ENCODE results near the gene TRIM24.
A peak's percentile ranks its signal among the peaks of the same experiment; 100 is the strongest.
"Not testable (repeated sequence)": the region's sequence is repeated elsewhere in the genome, so short reads cannot be mapped to it uniquely, and the experiment has no call there.

Gene TRIM24

DNA sequence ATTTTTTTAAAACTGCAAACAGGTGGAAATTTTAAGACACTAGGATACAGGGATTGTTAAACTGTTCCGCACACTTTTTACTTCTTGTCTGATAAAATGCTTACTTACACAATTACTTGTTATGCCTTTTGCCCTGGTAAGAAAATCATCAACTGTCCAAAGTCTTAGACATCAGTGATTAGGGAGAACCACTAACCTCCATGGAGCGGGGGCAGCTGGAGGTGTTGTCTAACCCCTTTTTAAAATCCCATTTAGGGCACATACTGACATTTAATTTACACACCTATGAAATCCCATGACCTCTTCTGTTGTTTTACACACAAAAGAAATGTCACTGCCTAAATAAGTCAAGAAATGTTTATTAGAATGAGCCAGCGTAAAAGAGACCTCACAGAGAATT is 65.7 kb downstream of the TRIM24 start:
- no peak for DNase-seq (ENCODE audit: low spot score)
- FAIRE-seq, result no peak

DNA sequence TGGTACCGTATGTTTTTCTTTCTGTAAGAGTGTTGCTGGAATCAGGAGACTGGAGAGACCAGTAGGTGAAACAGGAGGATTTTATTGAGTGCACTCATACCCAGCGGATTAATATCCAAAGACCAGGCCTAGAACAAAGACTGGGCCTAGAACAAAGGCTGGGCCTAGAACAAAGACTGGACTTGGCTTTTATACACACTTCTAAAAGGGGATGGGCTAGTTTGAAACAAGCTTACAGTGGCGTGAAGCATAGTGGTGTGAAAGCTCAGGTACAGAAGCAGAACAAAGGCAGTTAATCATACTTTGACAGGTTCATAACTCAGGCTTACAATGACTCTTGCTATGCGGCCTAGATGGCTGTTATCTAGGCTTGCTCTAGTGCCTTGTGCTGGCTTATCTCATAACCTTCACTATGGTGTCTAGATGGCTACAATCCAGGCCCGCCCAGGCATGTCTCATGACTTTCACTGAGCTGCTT is 67.7 kb downstream of the TRIM24 start:
- FAIRE-seq (no peak), DNase-seq (ENCODE audit: low spot score) (no peak)

DNA sequence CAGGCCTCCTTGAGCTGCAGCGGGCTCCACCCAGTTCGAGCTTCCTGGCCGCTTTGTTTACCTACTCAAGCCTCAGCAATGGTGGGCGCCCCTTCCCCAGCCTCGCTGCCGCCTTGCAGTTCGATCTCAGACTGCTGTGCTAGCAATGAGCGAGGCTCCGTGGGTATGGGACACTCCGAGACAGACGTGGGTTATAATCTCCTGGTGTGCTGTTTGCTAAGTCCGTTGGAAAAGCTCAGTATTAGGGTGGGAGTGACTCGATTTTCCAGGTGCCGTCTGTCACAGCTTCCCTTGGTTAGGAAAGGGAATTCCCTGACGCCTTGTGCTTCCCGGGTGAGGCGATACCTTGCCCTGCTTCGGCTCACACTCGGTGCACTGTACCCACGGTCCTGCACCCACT is 76.8 kb downstream of the TRIM24 start:
- not testable (repeated sequence) for FAIRE-seq; DNase-seq (ENCODE audit: low spot score)

DNA sequence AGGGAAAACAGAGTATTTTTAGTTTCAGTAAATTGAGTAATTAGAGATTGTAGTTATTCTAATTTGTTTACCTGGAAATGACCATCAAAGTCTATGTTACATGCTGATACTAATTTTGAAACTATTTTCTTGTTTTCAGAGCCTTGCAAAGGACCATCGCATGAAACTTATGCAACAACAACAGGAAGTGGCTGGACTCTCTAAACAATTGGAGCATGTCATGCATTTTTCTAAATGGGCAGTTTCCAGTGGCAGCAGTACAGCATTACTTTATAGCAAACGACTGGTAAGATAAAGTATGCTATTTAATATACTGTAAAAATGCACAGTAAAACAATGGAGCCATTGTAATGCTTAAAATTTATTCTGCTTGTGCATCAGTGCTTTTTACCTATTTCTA is 78.5 kb downstream of the TRIM24 start:
- DNase-seq (ENCODE audit: low spot score) (no peak), FAIRE-seq (no peak)

DNA sequence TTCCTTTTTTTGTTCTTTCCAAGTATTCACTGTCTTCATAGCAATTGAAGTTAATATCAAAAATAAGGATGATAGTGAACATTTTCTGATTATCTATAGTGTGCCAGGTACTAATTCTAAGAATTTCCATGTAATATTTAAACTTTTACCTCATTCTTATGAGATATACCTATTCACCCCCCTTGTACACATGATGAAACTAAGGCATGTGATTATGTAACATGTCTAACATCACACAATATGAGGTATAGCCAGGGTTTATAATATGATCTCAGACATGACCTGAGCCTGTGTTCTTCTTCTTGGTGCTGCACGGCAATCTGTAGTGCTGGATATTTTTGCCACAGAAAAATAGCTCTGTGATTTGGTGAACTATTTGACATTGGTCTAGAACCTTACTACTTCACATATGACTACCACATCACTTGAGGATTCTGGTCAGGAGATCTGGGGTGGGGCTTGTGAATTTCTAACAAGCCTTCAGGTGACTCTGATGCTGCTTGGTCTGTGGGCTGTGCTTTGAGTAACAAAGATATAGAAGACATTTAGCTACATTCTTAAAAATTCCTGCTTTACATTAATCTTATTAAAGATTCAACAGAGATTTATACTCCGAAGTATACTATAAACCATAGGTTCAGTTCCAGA is 79.1 kb downstream of the TRIM24 start:
- DNase-seq (ENCODE audit: low spot score) (no peak), FAIRE-seq (no peak)

DNA sequence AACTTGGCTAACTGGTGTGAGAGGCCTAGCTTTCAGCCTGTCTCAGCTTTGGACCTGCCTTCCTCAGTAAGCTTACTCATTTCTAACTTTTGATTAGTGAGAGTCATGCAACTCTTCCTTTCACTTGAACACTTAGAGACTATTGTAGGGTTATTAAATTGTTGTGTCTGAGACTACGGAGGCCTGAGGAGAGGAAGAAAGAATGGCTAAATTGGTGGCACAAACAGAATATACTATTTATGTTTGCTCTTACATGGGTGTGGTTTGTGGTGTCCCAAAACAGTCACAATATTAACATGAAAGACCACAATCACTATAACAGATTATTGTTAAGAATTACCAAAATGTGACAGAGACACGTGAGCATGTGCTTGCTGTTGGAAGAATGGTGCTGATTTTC is 82.1 kb downstream of the TRIM24 start:
- no peak for FAIRE-seq
- DNase-seq (ENCODE audit: low spot score), result no peak

DNA sequence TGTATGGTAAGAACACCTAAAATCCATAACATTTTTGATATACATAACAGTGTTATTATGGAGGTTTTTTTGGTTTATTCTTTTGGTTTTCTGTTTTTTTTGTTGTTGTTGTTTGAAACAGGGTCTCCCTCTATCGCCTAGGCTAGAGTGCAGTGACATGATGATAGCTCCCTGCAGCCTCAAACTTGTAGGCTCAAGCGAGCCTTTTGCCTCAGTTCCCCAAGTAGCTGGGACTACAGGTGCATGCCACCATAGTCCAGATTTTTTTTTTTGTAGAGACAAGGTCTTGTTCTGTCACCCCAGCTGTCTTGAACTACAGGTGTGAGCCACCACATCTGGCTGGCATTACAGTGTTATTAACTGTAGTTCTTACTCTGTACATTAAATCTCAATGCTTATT is 83.7 kb downstream of the TRIM24 start:
- FAIRE-seq, result no peak
- DNase-seq (ENCODE audit: low spot score), result no peak

DNA sequence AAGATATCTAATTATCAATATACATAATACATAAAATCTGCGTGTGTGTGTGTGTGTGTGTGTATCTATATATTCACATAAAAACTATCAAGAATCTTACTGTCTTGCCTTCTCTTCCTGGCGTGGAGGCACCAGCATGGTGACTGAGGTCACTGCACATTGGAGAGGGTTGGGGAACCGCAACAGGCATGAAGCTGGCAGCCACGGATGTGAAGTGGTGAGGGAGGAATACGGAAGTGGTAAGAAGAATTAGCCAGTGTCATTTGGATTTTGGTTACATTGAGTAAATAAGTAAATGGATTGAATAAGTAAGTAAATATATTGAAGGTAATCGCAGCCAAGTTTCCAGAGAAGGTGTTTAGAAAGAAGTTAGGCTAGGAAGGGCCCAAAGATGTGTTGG is 85.1 kb downstream of the TRIM24 start:
- FAIRE-seq (no peak), DNase-seq (ENCODE audit: low spot score) (no peak)

DNA sequence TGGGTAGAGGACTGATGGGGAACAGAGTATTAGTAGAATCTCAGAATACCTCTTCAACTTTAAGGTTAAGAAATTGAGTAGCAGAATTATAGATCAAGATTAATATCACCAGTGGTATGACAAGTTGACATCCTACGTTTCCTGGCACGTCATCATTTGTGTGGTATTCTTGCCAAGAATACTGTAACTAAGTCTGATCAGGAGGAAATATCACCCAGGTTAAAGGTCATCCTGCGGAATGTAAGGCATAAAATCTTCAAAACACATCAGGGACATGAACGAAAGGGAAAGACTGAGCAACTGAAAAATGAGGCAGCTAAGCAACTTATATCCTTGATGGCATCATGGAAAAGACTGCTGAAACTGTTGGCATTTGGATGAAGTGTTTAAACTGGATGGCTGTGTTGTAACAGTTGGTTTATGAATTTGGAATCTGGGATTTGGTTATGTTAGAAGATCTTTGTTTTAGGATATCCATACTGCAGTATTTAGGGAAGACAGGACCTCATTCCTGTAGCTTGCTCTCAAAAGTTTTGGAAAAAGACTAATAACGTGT is 86.1 kb downstream of the TRIM24 start:
- FAIRE-seq, result no peak
- no peak for DNase-seq (ENCODE audit: low spot score)

DNA sequence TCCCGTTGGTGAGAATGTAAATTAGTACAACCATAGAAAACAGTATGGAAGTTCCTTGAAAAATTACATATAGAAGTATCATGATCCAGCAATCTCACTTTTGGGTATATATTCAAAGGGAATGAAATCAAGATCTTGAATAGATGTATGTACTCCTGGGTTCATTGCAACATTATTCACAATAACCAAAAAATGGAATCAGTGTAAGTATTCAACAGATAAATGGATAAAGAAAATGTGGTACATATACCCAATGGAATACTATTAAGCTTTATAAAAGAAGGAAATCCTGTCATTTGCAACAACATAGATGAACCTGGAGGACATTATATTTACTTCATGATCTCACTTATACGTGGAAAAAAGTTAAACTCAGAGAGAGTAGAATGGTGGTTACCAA is 86.8 kb downstream of the TRIM24 start:
- FAIRE-seq, result no peak

DNA sequence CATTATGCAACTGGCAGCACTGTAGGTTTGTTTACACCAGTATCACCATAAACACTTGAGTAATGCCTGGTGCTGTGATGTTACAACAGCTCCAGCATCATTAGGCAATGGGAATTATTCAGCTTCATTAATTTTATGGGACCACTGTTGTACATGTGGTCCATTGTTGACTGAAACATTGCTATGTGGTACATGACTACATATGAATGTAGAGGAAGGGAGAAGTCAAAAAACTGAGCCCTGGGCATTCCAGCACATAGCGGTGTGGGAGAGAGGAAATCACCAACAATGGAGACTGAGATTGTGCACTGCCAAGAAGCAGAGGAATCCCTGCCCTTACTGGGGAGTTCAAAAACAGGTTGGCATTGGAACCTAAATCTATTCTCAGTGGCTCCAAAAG is 89.0 kb downstream of the TRIM24 start:
- DNase-seq (ENCODE audit: low spot score), result no peak
- no peak for FAIRE-seq

More for the DNA sequence above, 86.8 kb downstream of the TRIM24 start:
- no peak for DNase-seq (ENCODE audit: low spot score)

DNA sequence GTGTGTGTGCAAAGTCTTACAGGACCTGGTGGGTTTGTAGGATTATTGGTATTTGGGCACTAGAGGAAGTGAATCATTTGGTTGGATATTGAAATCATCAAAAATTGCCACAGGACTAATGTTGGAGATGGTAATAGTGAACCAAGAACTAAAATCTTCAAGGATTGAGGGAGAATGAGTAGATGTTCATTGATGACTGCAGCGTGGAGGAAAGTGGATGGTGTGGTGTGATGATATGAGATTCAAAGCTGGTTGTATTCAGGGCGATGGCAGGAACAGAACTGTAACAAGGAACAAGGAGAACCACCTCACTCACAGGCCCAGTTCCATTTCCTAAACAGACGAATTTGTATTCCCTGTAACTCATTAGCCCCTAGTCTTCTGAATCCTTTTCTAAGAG is 90.3 kb downstream of the TRIM24 start:
- FAIRE-seq, result no peak
- DNase-seq (ENCODE audit: low spot score), result no peak

DNA sequence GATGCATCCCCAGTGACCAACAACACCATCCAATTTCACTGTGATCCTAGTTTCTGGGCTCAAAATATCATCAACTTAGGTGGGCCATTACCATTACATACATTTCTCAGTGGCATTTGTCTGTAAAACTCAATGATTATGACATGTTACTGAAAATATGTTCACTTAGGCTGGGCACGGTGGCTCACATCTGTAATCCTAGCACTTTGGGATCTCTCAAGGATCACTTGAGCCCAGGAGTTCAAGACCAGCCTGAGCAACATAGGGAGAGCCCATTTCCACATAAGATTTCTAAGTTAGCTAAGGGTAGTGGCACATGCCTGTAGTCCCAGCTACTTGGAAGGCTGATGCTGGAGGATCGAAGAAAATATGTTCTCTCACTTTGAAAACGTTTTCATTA is 91.0 kb downstream of the TRIM24 start:
- FAIRE-seq (no peak), DNase-seq (ENCODE audit: low spot score) (no peak)

DNA sequence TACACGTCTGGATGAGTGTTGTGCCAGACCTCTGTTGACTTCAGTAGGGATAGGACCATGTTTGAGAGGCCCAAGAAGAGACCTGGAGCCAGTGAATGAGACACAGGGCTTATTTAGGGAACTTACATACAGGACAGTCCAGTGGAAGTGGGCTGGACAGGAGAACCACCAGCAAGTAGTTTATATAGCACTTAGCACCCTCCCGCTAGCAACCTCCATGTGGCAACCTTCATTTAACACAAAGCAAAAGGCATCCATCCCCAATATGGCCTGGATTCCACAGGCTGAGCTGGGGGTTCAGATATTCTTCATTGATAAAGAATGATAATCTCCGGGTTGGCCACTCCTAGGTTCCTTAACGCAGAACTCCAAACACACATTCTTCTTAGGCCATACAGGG is 93.7 kb downstream of the TRIM24 start:
- FAIRE-seq, result no peak
- DNase-seq (ENCODE audit: low spot score), result no peak

DNA sequence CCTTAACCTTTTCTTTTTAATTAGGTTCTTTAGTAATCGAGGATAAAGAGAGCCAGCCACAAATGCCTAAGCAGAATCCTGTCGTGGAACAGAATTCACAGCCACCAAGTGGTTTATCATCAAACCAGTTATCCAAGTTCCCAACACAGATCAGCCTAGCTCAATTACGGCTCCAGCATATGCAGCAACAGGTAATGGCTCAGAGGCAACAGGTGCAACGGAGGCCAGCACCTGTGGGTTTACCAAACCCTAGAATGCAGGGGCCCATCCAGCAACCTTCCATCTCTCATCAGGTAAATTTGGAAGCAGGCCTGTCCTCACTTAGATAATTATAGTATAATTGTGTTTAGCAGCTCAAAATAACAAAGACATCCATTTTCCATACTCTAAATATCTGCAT is 94.6 kb downstream of the TRIM24 start:
- no peak for DNase-seq (ENCODE audit: low spot score)
- no peak for FAIRE-seq

DNA sequence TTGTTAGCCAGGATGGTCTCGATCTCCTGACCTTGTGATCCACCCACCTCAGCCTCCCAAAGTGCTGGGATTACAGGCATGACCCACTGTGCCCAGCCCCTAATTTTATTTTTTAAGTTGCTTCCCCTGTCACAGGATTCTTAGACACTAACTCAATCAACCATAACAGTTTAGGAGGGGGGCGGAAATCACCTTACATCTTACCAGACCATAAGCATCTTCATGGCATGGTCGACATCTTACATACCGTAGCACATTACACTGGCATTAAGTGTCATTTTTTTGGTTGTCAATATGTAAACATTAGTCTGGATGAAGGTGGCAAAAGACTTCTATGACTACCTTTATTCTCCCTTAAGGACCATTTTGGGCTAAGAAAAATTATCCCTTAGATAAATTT is 95.6 kb downstream of the TRIM24 start:
- FAIRE-seq, result no peak

DNA sequence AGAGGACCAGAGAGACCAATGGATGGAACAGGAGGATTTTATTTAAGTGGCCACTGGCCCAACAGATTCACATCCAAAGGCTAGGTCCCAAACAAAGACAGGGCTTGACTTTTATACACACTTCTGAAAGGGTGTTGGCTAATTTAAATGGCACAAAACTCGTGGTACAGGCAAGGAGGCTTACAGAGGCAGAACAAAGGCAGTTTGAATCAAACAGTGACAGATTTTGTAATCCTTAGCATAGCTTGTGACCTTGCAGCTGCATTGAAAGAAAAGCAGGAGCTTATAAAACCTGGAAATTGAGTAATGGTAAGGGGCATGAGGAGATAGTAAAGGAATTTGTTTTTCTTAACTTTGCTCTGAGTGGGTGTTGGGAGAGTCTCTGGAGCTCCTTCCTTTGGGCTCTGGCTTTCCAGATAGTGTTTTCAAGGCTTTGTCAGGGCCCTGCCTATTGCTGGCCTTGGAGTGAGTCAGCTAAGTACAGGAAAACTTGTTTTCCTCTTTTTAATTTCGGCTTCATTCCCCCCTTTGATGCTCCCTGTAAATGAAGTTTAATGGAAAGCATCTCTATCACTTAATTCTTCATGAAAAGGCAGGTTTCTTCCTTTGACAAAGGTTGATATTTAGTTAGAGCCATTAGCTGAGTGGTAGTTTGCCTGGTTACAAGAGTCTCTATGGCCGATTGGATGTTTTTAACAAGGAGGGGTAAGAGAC is 96.9 kb downstream of the TRIM24 start:
- no peak for DNase-seq (ENCODE audit: low spot score)
- FAIRE-seq, result no peak

More for the DNA sequence above, 95.6 kb downstream of the TRIM24 start:
- DNase-seq (ENCODE audit: low spot score), result no peak

DNA sequence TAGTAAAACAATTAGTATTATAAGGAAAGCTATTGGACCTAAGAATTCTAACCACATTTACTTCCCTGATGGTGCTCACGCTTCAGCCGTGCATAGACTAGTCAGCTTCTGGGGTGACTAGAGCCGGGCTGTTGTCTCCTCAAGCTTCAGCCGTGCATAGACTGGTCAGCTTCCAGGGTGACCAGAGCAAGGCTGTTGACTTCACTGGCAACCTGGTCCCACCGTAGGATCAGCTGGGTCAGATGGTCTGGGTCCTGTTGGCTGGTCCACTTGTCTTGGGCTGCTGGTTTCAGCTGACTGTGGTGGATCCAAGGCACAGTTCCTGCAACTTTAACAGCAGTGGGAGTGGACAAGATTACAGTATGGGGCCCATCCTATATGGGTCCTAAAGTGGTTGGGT is 99.4 kb downstream of the TRIM24 start:
- FAIRE-seq (no peak), DNase-seq (ENCODE audit: low spot score) (no peak)

DNA sequence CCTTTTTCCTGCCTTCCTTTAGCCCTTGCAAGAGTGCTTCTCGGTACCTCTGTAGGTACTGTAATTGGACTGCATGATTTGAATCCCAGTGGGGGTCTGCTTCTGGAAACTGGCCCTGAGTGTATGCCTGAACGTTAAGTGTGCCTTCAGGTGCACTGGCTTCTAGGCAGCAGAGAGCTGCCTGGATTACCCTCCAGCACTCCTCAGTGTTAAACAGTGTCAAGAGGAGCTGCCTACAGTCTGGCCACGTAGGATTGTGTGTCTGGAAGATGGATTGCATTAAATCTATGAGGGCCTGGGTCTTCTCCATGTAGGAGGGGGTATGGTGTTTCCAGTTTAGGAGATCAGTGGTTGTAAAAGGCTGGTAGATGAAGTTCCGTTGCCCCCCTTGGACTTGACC is 103.7 kb downstream of the TRIM24 start:
- FAIRE-seq, result no peak
- DNase-seq (ENCODE audit: low spot score), result no peak

DNA sequence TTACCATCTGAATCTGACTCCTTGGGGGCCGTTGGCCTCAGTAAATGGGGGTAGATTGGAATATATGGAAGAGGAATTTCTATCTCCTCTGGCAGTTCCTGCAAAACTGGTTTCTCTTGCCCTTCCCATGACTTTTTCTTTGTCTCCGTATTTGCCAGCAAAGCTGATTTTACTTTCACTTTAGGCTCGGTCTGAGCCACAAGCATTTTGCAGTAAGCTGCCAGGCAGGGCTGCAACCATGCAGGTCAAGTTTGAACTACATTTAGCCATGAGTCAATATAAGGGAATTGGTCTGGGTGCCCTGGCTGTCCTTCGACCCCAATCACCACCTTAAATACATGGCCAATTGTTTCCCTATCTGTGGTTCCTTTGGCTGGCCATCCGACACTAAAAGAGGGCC is 104.3 kb downstream of the TRIM24 start:
- no peak for DNase-seq (ENCODE audit: low spot score)
- FAIRE-seq, result no peak

DNA sequence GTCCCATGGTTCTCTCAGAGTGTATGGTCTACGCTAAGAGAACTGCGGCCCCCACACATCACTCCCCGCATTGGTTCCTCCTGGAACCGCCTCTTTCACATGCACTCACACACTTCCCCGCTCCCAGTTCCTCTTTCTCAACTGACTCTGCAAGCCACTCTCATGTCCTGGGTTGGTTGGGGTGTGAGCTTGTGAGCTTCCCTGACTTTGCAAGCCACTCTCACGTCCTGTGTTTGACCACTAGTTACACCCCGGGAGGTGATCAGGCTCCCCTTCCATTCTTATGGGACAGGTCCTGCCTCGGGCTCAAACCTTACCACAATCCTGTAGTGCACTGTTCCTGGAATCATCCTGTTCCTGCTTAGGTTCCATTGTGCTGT is 105.0 kb downstream of the TRIM24 start:
- FAIRE-seq, result no peak
- no peak for DNase-seq (ENCODE audit: low spot score)

DNA sequence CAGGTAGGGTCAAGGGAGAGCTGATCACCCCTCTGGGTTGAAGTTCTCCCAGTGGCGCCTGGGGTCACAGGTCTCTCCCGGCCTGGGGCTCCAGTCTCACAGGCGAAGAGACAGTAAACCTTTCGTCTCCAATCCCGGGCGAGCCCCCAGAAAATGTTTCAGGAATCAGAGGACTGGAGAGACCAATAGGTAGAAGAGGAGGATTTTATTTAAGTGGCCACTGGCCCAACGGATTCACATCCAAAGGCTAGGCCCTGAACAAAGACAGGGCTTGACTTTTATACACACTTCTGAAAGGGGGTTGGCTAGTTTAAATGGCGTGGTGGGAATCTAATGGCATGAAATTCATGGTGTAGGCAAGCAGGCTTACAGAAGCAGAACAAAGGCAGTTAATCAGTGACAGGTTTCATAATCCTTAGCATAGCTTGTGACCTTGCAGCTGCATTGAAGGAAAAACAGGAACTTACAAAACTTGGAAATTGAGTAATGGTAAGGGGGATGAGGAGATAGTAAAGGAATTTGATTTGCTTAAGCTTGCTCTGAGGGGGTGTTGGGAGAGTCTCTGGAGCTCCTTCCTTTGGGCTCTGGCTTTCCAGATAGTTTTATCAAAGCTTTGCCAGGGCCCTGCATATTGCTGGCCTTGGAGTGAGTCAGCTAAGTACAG is 105.5 kb downstream of the TRIM24 start:
- peak; percentile 62 for DNase-seq (ENCODE audit: low spot score)

More for the DNA sequence above, 105.5 kb downstream of the TRIM24 start:
- peak; percentile 65 for FAIRE-seq

All from RCC 7860 (cell line).